ENCODE data around the gene TENM3. TPM values are rescaled to one million over a fixed set of nuclear protein-coding genes. Genes with fewer than 3 reads are reported as not detected.

The TENM3 gene
- polyA plus RNA-seq, 3 donors, result 1.8 to 10.3 (median 2.3) TPM

GRCh38 chr4:182306792-182307507, 63.7 kb downstream of the TENM3 start:
- WGBS, 3 donors, result 64 to 80% (median 73%) methylated on average over 4 of the region's 4 CpGs
- H3K27ac ChIP-seq (ENCODE audit: low read depth, low read length), result no peak overlapping the region

GRCh38 chr4:182307746-182308145, 64.5 kb downstream of the TENM3 start:
- no peak overlapping the region for H3K27ac ChIP-seq (ENCODE audit: low read depth, low read length)
- 58 to 71% (median 64%) methylated on average over 2 of the region's 2 CpGs for WGBS, 3 donors

- H3K27ac ChIP-seq (ENCODE audit: low read depth, low read length), result no peak overlapping the region
- 77 to 85% (median 79%) methylated on average over 1 of the region's 1 CpG for WGBS, 3 donors
Measured at GRCh38 chr4:182309877-182310276, 66.7 kb downstream of the TENM3 start.

GRCh38 chr4:182310316-182310715, 67.1 kb downstream of the TENM3 start:
- WGBS, 3 donors, result 68 to 74% (median 73%) methylated on average over 5 of the region's 5 CpGs
- no peak overlapping the region for H3K27ac ChIP-seq (ENCODE audit: low read depth, low read length)

GRCh38 chr4:182310962-182311361, 67.8 kb downstream of the TENM3 start:
- H3K27ac ChIP-seq (ENCODE audit: low read depth, low read length), result no peak overlapping the region
- 72 to 81% (median 75%) methylated on average over 3 of the region's 3 CpGs for WGBS, 3 donors

- WGBS, 3 donors, result 81 to 86% (median 81%) methylated on average over 2 of the region's 2 CpGs
- H3K27ac ChIP-seq (ENCODE audit: low read depth, low read length), result no peak overlapping the region
Measured at GRCh38 chr4:182314537-182314936, 71.3 kb downstream of the TENM3 start.

- 65 to 82% (median 69%) methylated on average over 1 of the region's 1 CpG for WGBS, 3 donors
- no peak overlapping the region for H3K27ac ChIP-seq (ENCODE audit: low read depth, low read length)
Measured at GRCh38 chr4:182318256-182318655, 75.1 kb downstream of the TENM3 start.

- 75 to 83% (median 78%) methylated on average over 6 of the region's 6 CpGs for WGBS, 3 donors
- H3K27ac ChIP-seq (ENCODE audit: low read depth, low read length), result no peak overlapping the region
Measured at GRCh38 chr4:182320092-182320491, 76.9 kb downstream of the TENM3 start.

GRCh38 chr4:182320580-182320979, 77.4 kb downstream of the TENM3 start:
- WGBS, 3 donors, result 49 to 82% (median 78%) methylated on average over 3 of the region's 3 CpGs
- no peak overlapping the region for H3K27ac ChIP-seq (ENCODE audit: low read depth, low read length)

GRCh38 chr4:182324282-182324681, 81.1 kb downstream of the TENM3 start:
- H3K27ac ChIP-seq (ENCODE audit: low read depth, low read length), result no peak overlapping the region
- WGBS, 3 donors, result 93 to 95% (median 93%) methylated on average over 10 of the region's 10 CpGs

- WGBS, 3 donors, result 65 to 75% (median 69%) methylated on average over 3 of the region's 3 CpGs
- no peak overlapping the region for H3K27ac ChIP-seq (ENCODE audit: low read depth, low read length)
Measured at GRCh38 chr4:182325397-182325796, 82.2 kb downstream of the TENM3 start.

- H3K27ac ChIP-seq (ENCODE audit: low read depth, low read length), result no peak overlapping the region
- 68 to 85% (median 78%) methylated on average over 16 of the region's 16 CpGs for WGBS, 3 donors
Measured at GRCh38 chr4:182325848-182326255, 82.7 kb downstream of the TENM3 start.

- WGBS, 3 donors, result 71 to 90% (median 81%) methylated on average over 7 of the region's 7 CpGs
- H3K27ac ChIP-seq (ENCODE audit: low read depth, low read length), result no peak overlapping the region
Measured at GRCh38 chr4:182328505-182328904, 85.3 kb downstream of the TENM3 start.

- no peak overlapping the region for H3K27ac ChIP-seq (ENCODE audit: low read depth, low read length)
- WGBS, 3 donors, result 73 to 79% (median 76%) methylated on average over 1 of the region's 1 CpG
Measured at GRCh38 chr4:182337366-182337765, 94.2 kb downstream of the TENM3 start.

GRCh38 chr4:182338063-182338462, 94.9 kb downstream of the TENM3 start:
- H3K27ac ChIP-seq (ENCODE audit: low read depth, low read length), result no peak overlapping the region
- WGBS, 3 donors, result 75 to 88% (median 88%) methylated on average over 3 of the region's 3 CpGs

- 42 to 50% (median 48%) methylated on average over 2 of the region's 2 CpGs for WGBS, 3 donors
- H3K27ac ChIP-seq (ENCODE audit: low read depth, low read length), result no peak overlapping the region
Measured at GRCh38 chr4:182338746-182339145, 95.5 kb downstream of the TENM3 start.

GRCh38 chr4:182339221-182339641, 96.0 kb downstream of the TENM3 start:
- WGBS, 3 donors, result 47 to 56% (median 55%) methylated on average over 4 of the region's 4 CpGs
- H3K27ac ChIP-seq (ENCODE audit: low read depth, low read length), result no peak overlapping the region

GRCh38 chr4:182343453-182343852, 100.3 kb downstream of the TENM3 start:
- 34 to 67% (median 35%) methylated on average over 4 of the region's 4 CpGs for WGBS, 3 donors
- H3K27ac ChIP-seq (ENCODE audit: low read depth, low read length), result no peak overlapping the region

GRCh38 chr4:182344968-182345367, 101.8 kb downstream of the TENM3 start:
- 58 to 67% (median 64%) methylated on average over 6 of the region's 6 CpGs for WGBS, 3 donors
- no peak overlapping the region for H3K27ac ChIP-seq (ENCODE audit: low read depth, low read length)

GRCh38 chr4:182346250-182346649, 103.0 kb downstream of the TENM3 start:
- no peak overlapping the region for H3K27ac ChIP-seq (ENCODE audit: low read depth, low read length)
- whole genome bisulfite sequencing, 3 donors, result 76 to 95% (median 80%) methylated on average over 7 of the region's 7 CpGs

Data from adipose tissue (tissue), 3 donors.